Measurements from ENCODE around the gene CCNL2. TPM values are rescaled to one million over a fixed set of nuclear protein-coding genes. Genes with fewer than 3 reads are reported as not detected.

CCNL2 gene
- total RNA-seq, 1 experiment from 2014 or later, result 206 TPM

DNA sequence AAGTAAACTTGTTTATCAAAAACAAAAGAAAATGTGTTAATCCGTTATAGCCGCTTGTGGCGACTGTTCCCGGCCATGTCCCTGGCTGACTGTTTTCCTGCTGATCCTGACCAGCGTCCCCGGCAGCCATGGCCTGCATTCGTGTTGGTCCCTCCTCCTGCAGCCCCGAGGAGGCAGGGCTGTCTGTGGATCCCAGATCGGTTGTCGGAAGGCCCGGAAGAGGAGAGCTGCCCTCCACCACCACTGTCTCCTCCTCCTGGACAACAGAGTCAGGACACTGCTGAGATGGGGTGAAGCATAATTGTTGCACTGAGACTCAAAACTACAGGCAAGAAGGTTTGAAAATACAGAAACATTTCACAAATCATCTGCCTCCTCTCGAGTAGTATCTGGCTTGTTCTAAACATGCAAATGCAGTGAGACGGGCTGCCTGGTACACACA lies 37.1 kb downstream of the CCNL2 start:
- Histone ChIP-seq H3K36me3 (ENCODE audit: insufficient read depth, low read length, poor library complexity, severe bottlenecking) (no peaks in the 10 kb centered on the region), H3K4me3 (ENCODE audit: low read depth, low read length, poor library complexity, severe bottlenecking) (no peak overlapping the region), H3K9me3 (ENCODE audit: low read depth, low read length, poor library complexity, severe bottlenecking) (no peaks in the 10 kb centered on the region), H3K27me3 (replicated peaks; ENCODE audit: insufficient read depth, low read depth, low read length, poor library complexity) (no peaks in the 10 kb centered on the region), H3K27ac (ENCODE audit: low read depth, low read length, poor library complexity, severe bottlenecking) (no peak overlapping the region), H3K4me1 (ENCODE audit: insufficient read depth, low read length, poor library complexity, severe bottlenecking) (no peaks in the 10 kb centered on the region)
- POLR2A ChIA-PET (ENCODE audit: low non-redundant PET), result no interaction called here
- CTCF ChIA-PET, result no interaction called here
- intact Hi-C loops (cut with micrococcal nuclease; ENCODE audit: unreplicated experiment), result no loop called here
- TF ChIP-seq, protein P1, sequence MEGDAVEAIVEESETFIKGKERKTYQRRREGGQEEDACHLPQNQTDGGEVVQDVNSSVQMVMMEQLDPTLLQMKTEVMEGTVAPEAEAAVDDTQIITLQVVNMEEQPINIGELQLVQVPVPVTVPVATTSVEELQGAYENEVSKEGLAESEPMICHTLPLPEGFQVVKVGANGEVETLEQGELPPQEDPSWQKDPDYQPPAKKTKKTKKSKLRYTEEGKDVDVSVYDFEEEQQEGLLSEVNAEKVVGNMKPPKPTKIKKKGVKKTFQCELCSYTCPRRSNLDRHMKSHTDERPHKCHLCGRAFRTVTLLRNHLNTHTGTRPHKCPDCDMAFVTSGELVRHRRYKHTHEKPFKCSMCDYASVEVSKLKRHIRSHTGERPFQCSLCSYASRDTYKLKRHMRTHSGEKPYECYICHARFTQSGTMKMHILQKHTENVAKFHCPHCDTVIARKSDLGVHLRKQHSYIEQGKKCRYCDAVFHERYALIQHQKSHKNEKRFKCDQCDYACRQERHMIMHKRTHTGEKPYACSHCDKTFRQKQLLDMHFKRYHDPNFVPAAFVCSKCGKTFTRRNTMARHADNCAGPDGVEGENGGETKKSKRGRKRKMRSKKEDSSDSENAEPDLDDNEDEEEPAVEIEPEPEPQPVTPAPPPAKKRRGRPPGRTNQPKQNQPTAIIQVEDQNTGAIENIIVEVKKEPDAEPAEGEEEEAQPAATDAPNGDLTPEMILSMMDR (conservative IDR thresholded peaks at IDR 0.05; ENCODE audit: low read depth, low read length), result no peak
- no peak for TF ChIP-seq EZH2 (IDR thresholded peaks at IDR 0.05; ENCODE audit: borderline replicate concordance, low read depth, low read length, poor library complexity, severe bottlenecking)
- BruUV-seq (replicated peaks), result no TSS peak
- no peak for DNase-seq (ENCODE audit: low spot score)

- Histone ChIP-seq H3K36me3 (ENCODE audit: insufficient read depth, low read length, poor library complexity, severe bottlenecking) (no peaks in the 10 kb centered on the region), H3K4me3 (ENCODE audit: low read depth, low read length, poor library complexity, severe bottlenecking) (no peak overlapping the region), H3K27ac (ENCODE audit: low read depth, low read length, poor library complexity, severe bottlenecking) (no peak overlapping the region), H3K4me1 (ENCODE audit: insufficient read depth, low read length, poor library complexity, severe bottlenecking) (no peaks in the 10 kb centered on the region), H3K9me3 (ENCODE audit: low read depth, low read length, poor library complexity, severe bottlenecking) (no peaks in the 10 kb centered on the region), H3K27me3 (replicated peaks; ENCODE audit: insufficient read depth, low read depth, low read length, poor library complexity) (no peaks in the 10 kb centered on the region)
- TF ChIP-seq, protein P1 (conservative IDR thresholded peaks at IDR 0.05; ENCODE audit: low read depth, low read length), result no peak
- TF ChIP-seq EZH2 (IDR thresholded peaks at IDR 0.05; ENCODE audit: borderline replicate concordance, low read depth, low read length, poor library complexity, severe bottlenecking), result no peak
- BruUV-seq (replicated peaks), result no TSS peak
- ChIA-PET POLR2A (ENCODE audit: low non-redundant PET) (no interaction called here), CTCF (no interaction called here)
- intact Hi-C loops (cut with micrococcal nuclease; ENCODE audit: unreplicated experiment), result no loop called here
- no peak for DNase-seq (ENCODE audit: low spot score)
These were observed 37.7 kb downstream of the CCNL2 start for GRCh38 chr1:1361233-1361981.

- BruUV-seq (replicated peaks), result no TSS peak
- H3K36me3 ChIP-seq (ENCODE audit: insufficient read depth, low read length, poor library complexity, severe bottlenecking), result no peaks in the 10 kb centered on the region
- no peak overlapping the region for H3K4me3 ChIP-seq (ENCODE audit: low read depth, low read length, poor library complexity, severe bottlenecking)
- POLR2A ChIA-PET (ENCODE audit: low non-redundant PET), result no interaction called here
- TF ChIP-seq EZH2 (IDR thresholded peaks at IDR 0.05; ENCODE audit: borderline replicate concordance, low read depth, low read length, poor library complexity, severe bottlenecking), result no peak
- TF ChIP-seq, protein P1 (conservative IDR thresholded peaks at IDR 0.05; ENCODE audit: low read depth, low read length), result no peak
- H3K4me1 ChIP-seq (ENCODE audit: insufficient read depth, low read length, poor library complexity, severe bottlenecking), result no peaks in the 10 kb centered on the region
- H3K27ac ChIP-seq (ENCODE audit: low read depth, low read length, poor library complexity, severe bottlenecking), result no peak overlapping the region
- CTCF ChIA-PET, result no interaction called here
- no peaks in the 10 kb centered on the region for H3K27me3 ChIP-seq (replicated peaks; ENCODE audit: insufficient read depth, low read depth, low read length, poor library complexity)
- no peaks in the 10 kb centered on the region for H3K9me3 ChIP-seq (ENCODE audit: low read depth, low read length, poor library complexity, severe bottlenecking)
- intact Hi-C loops (cut with micrococcal nuclease; ENCODE audit: unreplicated experiment), result no loop called here
- DNase-seq (ENCODE audit: low spot score), result no peak
These were observed 38.5 kb downstream of the CCNL2 start for GRCh38 chr1:1360506-1361169.
